ENCODE measurements around the gene IQCH.

DNA sequence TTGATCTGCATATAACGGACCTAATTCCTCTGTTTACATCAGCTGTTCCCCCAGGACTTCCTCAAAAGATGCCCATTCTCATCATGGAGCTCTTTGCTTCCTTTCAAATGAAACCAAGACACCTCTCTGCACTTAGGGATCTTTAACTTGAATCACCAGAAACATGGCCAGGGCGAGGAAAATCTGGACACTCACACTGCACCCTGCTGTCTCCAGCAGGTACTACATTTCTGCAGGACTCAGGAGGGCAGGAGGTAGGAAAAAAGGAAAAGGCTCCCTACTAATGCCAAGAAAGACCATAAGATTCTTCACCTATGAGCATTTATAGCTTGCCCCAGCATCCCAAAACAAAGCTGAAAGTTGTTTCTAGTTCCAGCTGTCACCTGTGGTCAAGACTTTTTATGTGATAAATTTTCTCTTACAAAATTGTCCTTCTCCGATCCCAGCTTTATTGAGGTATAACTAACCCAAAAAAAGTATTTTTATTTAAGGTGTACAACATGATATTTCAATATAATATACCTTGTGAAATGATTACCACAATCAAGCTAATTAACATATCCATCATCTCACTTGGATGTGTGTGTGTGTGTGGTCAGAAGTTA lies 179.0 kb downstream of the IQCH start:
- TF ChIP-seq, protein P1, sequence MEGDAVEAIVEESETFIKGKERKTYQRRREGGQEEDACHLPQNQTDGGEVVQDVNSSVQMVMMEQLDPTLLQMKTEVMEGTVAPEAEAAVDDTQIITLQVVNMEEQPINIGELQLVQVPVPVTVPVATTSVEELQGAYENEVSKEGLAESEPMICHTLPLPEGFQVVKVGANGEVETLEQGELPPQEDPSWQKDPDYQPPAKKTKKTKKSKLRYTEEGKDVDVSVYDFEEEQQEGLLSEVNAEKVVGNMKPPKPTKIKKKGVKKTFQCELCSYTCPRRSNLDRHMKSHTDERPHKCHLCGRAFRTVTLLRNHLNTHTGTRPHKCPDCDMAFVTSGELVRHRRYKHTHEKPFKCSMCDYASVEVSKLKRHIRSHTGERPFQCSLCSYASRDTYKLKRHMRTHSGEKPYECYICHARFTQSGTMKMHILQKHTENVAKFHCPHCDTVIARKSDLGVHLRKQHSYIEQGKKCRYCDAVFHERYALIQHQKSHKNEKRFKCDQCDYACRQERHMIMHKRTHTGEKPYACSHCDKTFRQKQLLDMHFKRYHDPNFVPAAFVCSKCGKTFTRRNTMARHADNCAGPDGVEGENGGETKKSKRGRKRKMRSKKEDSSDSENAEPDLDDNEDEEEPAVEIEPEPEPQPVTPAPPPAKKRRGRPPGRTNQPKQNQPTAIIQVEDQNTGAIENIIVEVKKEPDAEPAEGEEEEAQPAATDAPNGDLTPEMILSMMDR (IDR thresholded peaks at IDR 0.05; ENCODE audit: low read depth, low read length, poor library complexity, severe bottlenecking) = peak; percentile 78
- no peak for TF ChIP-seq EZH2phosphoT487 (IDR thresholded peaks at IDR 0.05; ENCODE audit: borderline replicate concordance, low read length)

Data from DOHH2 (cell line).